Kidney capillary endothelial cell (primary cell): ENCODE measurements around the gene HIPK3.
"Not testable (repeated sequence)": the region's sequence is repeated elsewhere in the genome, so short reads cannot be mapped to it uniquely, and the experiment has no call there.

ENCODE experiments used
- DNase-seq: peaks from one replicate; pipeline ENCODE4 v3.0.0-alpha.2; 2018; ENCODE audit warnings: low spot score

The HIPK3 gene

GRCh38 chr11:33259869-33260268 is 2.7 kb downstream of the HIPK3 start:
- no peak for DNase-seq

GRCh38 chr11:33261350-33261749 is 4.2 kb downstream of the HIPK3 start:
- DNase-seq = not testable (repeated sequence)

- DNase-seq = no peak
These were observed 4.9 kb downstream of the HIPK3 start for GRCh38 chr11:33262011-33262645.

GRCh38 chr11:33263549-33263948 is 6.4 kb downstream of the HIPK3 start:
- no peak for DNase-seq

- DNase-seq = no peak
These were observed 7.7 kb downstream of the HIPK3 start for GRCh38 chr11:33264926-33265325.

- no peak for DNase-seq
These were observed 9.4 kb downstream of the HIPK3 start for GRCh38 chr11:33266393-33267215.

- no peak for DNase-seq
These were observed 11.9 kb downstream of the HIPK3 start for GRCh38 chr11:33268945-33269540.

- DNase-seq = no peak
These were observed 12.6 kb downstream of the HIPK3 start for GRCh38 chr11:33269822-33270221.

GRCh38 chr11:33271059-33271458 is 13.9 kb downstream of the HIPK3 start:
- no peak for DNase-seq

GRCh38 chr11:33272338-33273107 is 15.3 kb downstream of the HIPK3 start:
- no peak for DNase-seq

GRCh38 chr11:33273656-33274055 is 16.5 kb downstream of the HIPK3 start:
- DNase-seq = no peak

- no peak for DNase-seq
These were observed 23.2 kb downstream of the HIPK3 start for GRCh38 chr11:33280411-33280810.

- DNase-seq = no peak
These were observed 24.6 kb downstream of the HIPK3 start for GRCh38 chr11:33281758-33282157.

- no peak for DNase-seq
These were observed 27.6 kb downstream of the HIPK3 start for GRCh38 chr11:33284818-33285217.

GRCh38 chr11:33290319-33290718 is 33.1 kb downstream of the HIPK3 start:
- DNase-seq = no peak

GRCh38 chr11:33291004-33291777 is 34.0 kb downstream of the HIPK3 start:
- DNase-seq = no peak

GRCh38 chr11:33292311-33292710 is 35.1 kb downstream of the HIPK3 start:
- no peak for DNase-seq

- no peak for DNase-seq
These were observed 37.0 kb downstream of the HIPK3 start for GRCh38 chr11:33294224-33294623.

GRCh38 chr11:33294797-33295196 is 37.6 kb downstream of the HIPK3 start:
- DNase-seq = no peak

- DNase-seq = no peak
These were observed 39.5 kb downstream of the HIPK3 start for GRCh38 chr11:33296695-33297094.

- no peak for DNase-seq
These were observed 46.4 kb downstream of the HIPK3 start for GRCh38 chr11:33303541-33303940.

- not testable (repeated sequence) for DNase-seq
These were observed 49.6 kb downstream of the HIPK3 start for GRCh38 chr11:33306821-33307220.
